Naive thymus-derived CD4-positive, alpha-beta T cell (primary cell): Measurements from ENCODE around the gene PSMD2. TPM values are rescaled to one million over a fixed set of nuclear protein-coding genes. Genes with fewer than 3 reads are reported as not detected.

Experiments
- ATAC-seq: fragments of 150-1000 bp; cut with Tn5 transposase; 2 replicates; pipeline ENCODE4 v1.10.0; 2021; ENCODE audit warnings: mild to moderate bottlenecking, moderate library complexity
- CTCF ChIA-PET: fragments of 350-600 bp; sonication (Branson Sonifier 250); formaldehyde crosslinking; loops from one replicate; lab custom pipeline; 2021; ENCODE audit warnings: antibody characterized with exemption; lab: Charles Lee
- POLR2A ChIA-PET: fragments of 350-600 bp; sonication (Branson Sonifier 250); formaldehyde crosslinking; loops from one replicate; lab custom pipeline; 2021; ENCODE audit warnings: antibody characterized with exemption, inconsistent platforms; lab: Charles Lee
- DNase-seq, 9 donors: peaks; one replicate each; pipeline versions ENCODE4 v3.0.0 to v3.0.0-alpha.2; 2020 to 2022; ENCODE audit warnings: mixed read lengths in 1 of 9
- H3K27ac ChIP-seq: one replicate; pipeline ENCODE4 v1.7.0; 2013; ENCODE audit warnings: mild to moderate bottlenecking, low read depth, low read length, moderate library complexity
- H3K27me3 ChIP-seq, 2 donors: one replicate each; pipeline ENCODE4 v1.7.0; 2013; ENCODE audit warnings: low read length in 2 of 2, mild to moderate bottlenecking in 2 of 2, moderate library complexity in 2 of 2; ENCODE audit not compliant: control insufficient read depth in 2 of 2, insufficient read depth in 2 of 2
- H3K36me3 ChIP-seq, 3 experiments: 1 replicate in 2 of 3; 2 replicates in 1 of 3; pipeline ENCODE4 v1.7.0; 2013; ENCODE audit warnings: low read length in 3 of 3, mild to moderate bottlenecking in 3 of 3, moderate library complexity in 1 of 3; ENCODE audit not compliant: insufficient read depth in 3 of 3, control insufficient read depth in 2 of 3
- H3K4me1 ChIP-seq, 2 donors: one replicate each; pipeline ENCODE4 v1.7.0; 2013; ENCODE audit warnings: low read length in 2 of 2, mild to moderate bottlenecking in 2 of 2, moderate library complexity in 1 of 2; ENCODE audit not compliant: control insufficient read depth in 2 of 2, insufficient read depth in 2 of 2
- H3K4me3 ChIP-seq: 2 replicates; pipeline ENCODE4 v1.7.0; 2013; ENCODE audit warnings: mild to moderate bottlenecking, low read length
- H3K9me3 ChIP-seq, 3 experiments: 1 replicate in 2 of 3; 2 replicates in 1 of 3; pipeline ENCODE4 v1.7.0; 2013; ENCODE audit warnings: low read length in 3 of 3; ENCODE audit not compliant: control insufficient read depth in 2 of 3
- H3K27ac Mint-ChIP-seq, 9 donors: one replicate each; pipeline ENCODE4 v1.8.0; 2020 to 2022; ENCODE audit warnings: mixed read lengths in 9 of 9, mild to moderate bottlenecking in 8 of 9, moderate library complexity in 5 of 9, inconsistent platforms in 2 of 9
- H3K27me3 Mint-ChIP-seq, 5 donors: one replicate each; pipeline ENCODE4 v1.8.0; 2021 to 2022; ENCODE audit warnings: mixed read lengths in 5 of 5, mild to moderate bottlenecking in 1 of 5
- H3K36me3 Mint-ChIP-seq, 5 donors: one replicate each; pipeline ENCODE4 v1.8.0; 2020 to 2022; ENCODE audit warnings: mixed read lengths in 5 of 5, mild to moderate bottlenecking in 3 of 5, inconsistent platforms in 1 of 5
- H3K4me1 Mint-ChIP-seq, 7 donors: one replicate each; pipeline ENCODE4 v1.8.0; 2020 to 2022; ENCODE audit warnings: mixed read lengths in 7 of 7, mild to moderate bottlenecking in 3 of 7, inconsistent platforms in 1 of 7
- H3K4me3 Mint-ChIP-seq, 10 donors: one replicate each; pipeline ENCODE4 v1.8.0; 2020 to 2022; ENCODE audit warnings: mild to moderate bottlenecking in 10 of 10, mixed read lengths in 10 of 10, moderate library complexity in 6 of 10, inconsistent platforms in 2 of 10
- H3K9me3 Mint-ChIP-seq, 11 donors: one replicate each; pipeline ENCODE4 v1.8.0; 2020 to 2022; ENCODE audit warnings: mixed read lengths in 11 of 11, mild to moderate bottlenecking in 4 of 11, inconsistent platforms in 1 of 11, moderate library complexity in 1 of 11
- intact Hi-C, 2 donors: fragments of 100-400 bp; cut with micrococcal nuclease; formaldehyde crosslinking; loops; one replicate each; pipeline ENCODE4 v1.15.1; 2023
- polyA plus RNA-seq, 2 donors: library from polyadenylated mRNA; unstranded; fragments of 300-500 nt; fragmentation: Illumina TruSeq; gene quantifications; one replicate each; pipeline ENCODE4 v1.2.3, GENCODE V29; 2021
- total RNA-seq, 6 experiments: library from RNA in 5 of 6; stranded (reverse) in 5 of 6; gene quantifications; 1 replicate in 5 of 6; 2 replicates in 1 of 6; pipeline ENCODE4 v1.2.3 and lab custom pipeline; 2021 to 2026

The PSMD2 gene
- total and polyA plus RNA-seq, 7 experiments from 2014 or later: 139 to 204 (median 150) TPM

GRCh38 chr3:184299488-184300377 is 692 bp downstream of the PSMD2 start:
- H3K27me3 Mint-ChIP-seq: peaks cover 0 to 7% (median 0%) of the 10 kb centered on the region in 5 donors
- ATAC-seq (no peak), DNase-seq (no peak)
- Histone ChIP-seq H3K4me3 (peak overlapping the region; percentile 63), H3K36me3 (peaks cover 29 to 35% (median 35%) of the 10 kb centered on the region in 3 experiments), H3K9me3 (no peaks in the 10 kb centered on the region), H3K4me1 (peaks cover 12 to 15% of the 10 kb centered on the region in 2 donors), H3K27ac (peak overlapping the region; percentile 80), H3K27me3 (no peaks in the 10 kb centered on the region)
- no peaks in the 10 kb centered on the region for H3K9me3 Mint-ChIP-seq
- H3K36me3 Mint-ChIP-seq: peaks cover 4 to 35% (median 21%) of the 10 kb centered on the region in 5 donors
- intact Hi-C loops: loop anchor here (1.0 to 5.0 kb wide), 20 partner anchors 15 to 1288 kb away; partner anchors contain the start of genes AP2M1 (in 2 of the 2), EEF1AKMT4 (in 2 of the 2), EIF2B5 (in 2 of the 2) and EIF4G1 (in 2 of the 2)
- peak overlapping the region; percentile 89 to 97 (median 94) for H3K4me3 Mint-ChIP-seq
- peaks cover 15 to 37% (median 28%) of the 10 kb centered on the region in 7 donors for H3K4me1 Mint-ChIP-seq
- H3K27ac Mint-ChIP-seq: peak overlapping the region; percentile 78 to 93 (median 89)
- POLR2A ChIA-PET: interaction anchor here (0.6 to 2.8 kb wide), 6 partner anchors 12 to 405 kb away, joined by 3 to 7 read pairs (median 3); partner anchors contain the start of genes EEF1AKMT4 and EIF2B5
- CTCF ChIA-PET: interaction anchor here (0.7 kb wide), 1 partner anchor 41 kb away, joined by 3 read pairs; no protein-coding TSS in a partner anchor

GRCh38 chr3:184300378-184300720 is 1.3 kb downstream of the PSMD2 start:
- H3K27ac ChIP-seq: no peak overlapping the region
- intact Hi-C loops: no loop called here
- H3K9me3 ChIP-seq: no peaks in the 10 kb centered on the region
- H3K27me3 ChIP-seq: no peaks in the 10 kb centered on the region
- peaks cover 12 to 15% of the 10 kb centered on the region in 2 donors for H3K4me1 ChIP-seq
- peak overlapping the region; percentile 89 to 97 (median 94) for H3K4me3 Mint-ChIP-seq
- DNase-seq (no peak), ATAC-seq (no peak)
- H3K4me3 ChIP-seq: peak overlapping the region; percentile 63
- ChIA-PET POLR2A (interaction anchor here (0.6 to 2.8 kb wide), 3 partner anchors 9 to 51 kb away, joined by 3 to 7 read pairs (median 4); partner anchors contain the start of gene EEF1AKMT4), CTCF (interaction anchor here (1.0 kb wide), 1 partner anchor 291 kb away, joined by 3 read pairs; no protein-coding TSS in a partner anchor)
- peaks cover 15 to 37% (median 28%) of the 10 kb centered on the region in 7 donors for H3K4me1 Mint-ChIP-seq
- H3K36me3 ChIP-seq: peaks cover 32 to 41% (median 39%) of the 10 kb centered on the region in 3 experiments
- no peaks in the 10 kb centered on the region for H3K9me3 Mint-ChIP-seq
- peak overlapping the region in 6 of 9 donors; percentile 60 to 92 (median 90) for H3K27ac Mint-ChIP-seq
- H3K27me3 Mint-ChIP-seq: peaks cover 0 to 4% (median 0%) of the 10 kb centered on the region in 5 donors
- H3K36me3 Mint-ChIP-seq: peaks cover 4 to 37% (median 21%) of the 10 kb centered on the region in 5 donors

GRCh38 chr3:184305577-184305976 is 6.5 kb downstream of the PSMD2 start:
- H3K4me1 Mint-ChIP-seq: peaks cover 2 to 17% (median 12%) of the 10 kb centered on the region in 7 donors
- H3K27ac Mint-ChIP-seq: peak overlapping the region in 1 of 9 donors; percentile 48
- H3K4me3 Mint-ChIP-seq: no peak overlapping the region
- H3K36me3 Mint-ChIP-seq: peaks cover 24 to 58% (median 44%) of the 10 kb centered on the region in 5 donors
- H3K9me3 ChIP-seq: no peaks in the 10 kb centered on the region
- H3K27me3 Mint-ChIP-seq: no peaks in the 10 kb centered on the region
- DNase-seq: no peak
- CTCF ChIA-PET: interaction anchor here (0.7 kb wide), 1 partner anchor 195 kb away, joined by 5 read pairs; no protein-coding TSS in a partner anchor
- no peaks in the 10 kb centered on the region for H3K27me3 ChIP-seq
- peaks cover 47 to 77% (median 51%) of the 10 kb centered on the region in 3 experiments for H3K36me3 ChIP-seq
- H3K4me3 ChIP-seq: no peak overlapping the region
- peak; percentile 47 for ATAC-seq
- intact Hi-C loops: no loop called here
- POLR2A ChIA-PET: no interaction called here
- H3K4me1 ChIP-seq: peaks cover 0 to 3% of the 10 kb centered on the region in 2 donors
- H3K27ac ChIP-seq: no peak overlapping the region
- H3K9me3 Mint-ChIP-seq: no peaks in the 10 kb centered on the region

- no peak for ATAC-seq
- Mint-ChIP-seq H3K27ac (peak overlapping the region in 2 of 9 donors; percentile 43 to 59), H3K27me3 (no peaks in the 10 kb centered on the region), H3K4me3 (no peak overlapping the region), H3K9me3 (no peaks in the 10 kb centered on the region), H3K4me1 (peaks cover 0 to 12% (median 8%) of the 10 kb centered on the region in 7 donors), H3K36me3 (peaks cover 24 to 56% (median 42%) of the 10 kb centered on the region in 5 donors)
- Histone ChIP-seq H3K27me3 (no peaks in the 10 kb centered on the region), H3K27ac (no peak overlapping the region), H3K9me3 (no peaks in the 10 kb centered on the region), H3K4me3 (no peak overlapping the region), H3K4me1 (no peaks in the 10 kb centered on the region), H3K36me3 (peaks cover 42 to 73% (median 51%) of the 10 kb centered on the region in 3 experiments)
- DNase-seq: no peak
- intact Hi-C loops: no loop called here
- CTCF ChIA-PET: interaction anchor here (0.7 kb wide), 1 partner anchor 719 kb away, joined by 3 read pairs; no protein-coding TSS in a partner anchor
- POLR2A ChIA-PET: no interaction called here
These were observed 7.4 kb downstream of the PSMD2 start for GRCh38 chr3:184306341-184306972.

- peaks cover 0 to 4% (median 0%) of the 10 kb centered on the region in 7 donors for H3K4me1 Mint-ChIP-seq
- Histone ChIP-seq H3K9me3 (no peaks in the 10 kb centered on the region), H3K36me3 (peaks cover 30 to 60% (median 39%) of the 10 kb centered on the region in 3 experiments), H3K27me3 (no peaks in the 10 kb centered on the region), H3K4me3 (no peak overlapping the region), H3K27ac (no peak overlapping the region), H3K4me1 (no peaks in the 10 kb centered on the region)
- CTCF ChIA-PET: no interaction called here
- ATAC-seq: no peak
- no peak overlapping the region for H3K4me3 Mint-ChIP-seq
- intact Hi-C loops: no loop called here
- DNase-seq: no peak
- no peaks in the 10 kb centered on the region for H3K27me3 Mint-ChIP-seq
- H3K27ac Mint-ChIP-seq: no peak overlapping the region
- H3K36me3 Mint-ChIP-seq: peaks cover 24 to 46% (median 29%) of the 10 kb centered on the region in 5 donors
- no peaks in the 10 kb centered on the region for H3K9me3 Mint-ChIP-seq
- POLR2A ChIA-PET: no interaction called here
These were observed 8.9 kb downstream of the PSMD2 start for GRCh38 chr3:184307915-184308314.

- no peak overlapping the region for H3K27ac Mint-ChIP-seq
- H3K36me3 Mint-ChIP-seq: peaks cover 23 to 40% (median 27%) of the 10 kb centered on the region in 5 donors
These were observed 9.7 kb downstream of the PSMD2 start for GRCh38 chr3:184308744-184309143.

More at GRCh38 chr3:184308744-184309143, 9.7 kb downstream of the PSMD2 start:
- Histone ChIP-seq H3K4me1 (no peaks in the 10 kb centered on the region), H3K27me3 (no peaks in the 10 kb centered on the region), H3K9me3 (no peaks in the 10 kb centered on the region), H3K36me3 (peaks cover 22 to 51% (median 31%) of the 10 kb centered on the region in 3 experiments), H3K27ac (no peak overlapping the region), H3K4me3 (no peak overlapping the region)
- H3K4me1 Mint-ChIP-seq: peaks cover 0 to 3% (median 0%) of the 10 kb centered on the region in 7 donors
- DNase-seq (no peak), ATAC-seq (no peak)
- H3K4me3 Mint-ChIP-seq: no peak overlapping the region
- CTCF ChIA-PET: no interaction called here
- no peaks in the 10 kb centered on the region for H3K27me3 Mint-ChIP-seq
- no peaks in the 10 kb centered on the region for H3K9me3 Mint-ChIP-seq
- intact Hi-C loops: no loop called here
- POLR2A ChIA-PET: no interaction called here
